DMS153 treated with DMSO at 0.1 percent for 48 hours (cell line): ENCODE data around the gene SCO1.
"Not testable (repeated sequence)": the region's sequence is repeated elsewhere in the genome, so short reads cannot be mapped to it uniquely, and the experiment has no call there.

Experiments
- DNase-seq: peaks from one replicate; lab custom pipeline; 2025; ENCODE audit not compliant: unreplicated experiment; lab: John Stamatoyannopoulos, UW

Gene SCO1

GRCh38 chr17:10726196-10726595, 28.9 kb upstream of the SCO1 start:
- no peak for DNase-seq

GRCh38 chr17:10725262-10725661, 27.9 kb upstream of the SCO1 start:
- no peak for DNase-seq

- no peak for DNase-seq
These were observed 27.3 kb upstream of the SCO1 start for GRCh38 chr17:10724546-10725195.

GRCh38 chr17:10718547-10718946, 21.2 kb upstream of the SCO1 start:
- no peak for DNase-seq

GRCh38 chr17:10716218-10716617, 18.9 kb upstream of the SCO1 start:
- no peak for DNase-seq

- no peak for DNase-seq
These were observed 16.0 kb upstream of the SCO1 start for GRCh38 chr17:10713318-10713717.

- DNase-seq = no peak
These were observed 8.4 kb upstream of the SCO1 start for GRCh38 chr17:10705727-10706126.

GRCh38 chr17:10702574-10702973, 5.2 kb upstream of the SCO1 start:
- no peak for DNase-seq

GRCh38 chr17:10699856-10700255, 2.5 kb upstream of the SCO1 start:
- DNase-seq = no peak

GRCh38 chr17:10698096-10698818, 924 bp upstream of the SCO1 start:
- peak; percentile 0 for DNase-seq

GRCh38 chr17:10695875-10696407, 1.4 kb downstream of the SCO1 start:
- DNase-seq = not testable (repeated sequence)

GRCh38 chr17:10687499-10687898, 9.8 kb downstream of the SCO1 start:
- no peak for DNase-seq

GRCh38 chr17:10683853-10684252, 13.5 kb downstream of the SCO1 start:
- DNase-seq = no peak

GRCh38 chr17:10681866-10682446, 15.4 kb downstream of the SCO1 start:
- no peak for DNase-seq

GRCh38 chr17:10674704-10675103, 22.6 kb downstream of the SCO1 start:
- DNase-seq = no peak

- DNase-seq = no peak
These were observed 24.0 kb downstream of the SCO1 start for GRCh38 chr17:10673312-10673711.

GRCh38 chr17:10668775-10669174, 28.6 kb downstream of the SCO1 start:
- no peak for DNase-seq

- no peak for DNase-seq
These were observed 30.4 kb downstream of the SCO1 start for GRCh38 chr17:10666906-10667305.

GRCh38 chr17:10664571-10664970, 32.8 kb downstream of the SCO1 start:
- no peak for DNase-seq

GRCh38 chr17:10663231-10663630, 34.1 kb downstream of the SCO1 start:
- no peak for DNase-seq

- DNase-seq = no peak
These were observed 35.9 kb downstream of the SCO1 start for GRCh38 chr17:10661437-10661836.

- no peak for DNase-seq
These were observed 39.5 kb downstream of the SCO1 start for GRCh38 chr17:10657879-10658278.
